GM12892 (cell line): Measurements from ENCODE around the gene SCAP.

Experiments
- POLR2A ChIP-seq: IDR thresholded peaks from 2 replicates; pipeline ENCODE4 v1.6.1; 2011; ENCODE audit warnings: low read depth, low read length, control low read depth
- POLR2AphosphoS5 ChIP-seq: IDR thresholded peaks from 2 replicates; pipeline ENCODE4 v1.6.1; 2011; ENCODE audit warnings: low read depth, low read length, control low read depth

DNA sequence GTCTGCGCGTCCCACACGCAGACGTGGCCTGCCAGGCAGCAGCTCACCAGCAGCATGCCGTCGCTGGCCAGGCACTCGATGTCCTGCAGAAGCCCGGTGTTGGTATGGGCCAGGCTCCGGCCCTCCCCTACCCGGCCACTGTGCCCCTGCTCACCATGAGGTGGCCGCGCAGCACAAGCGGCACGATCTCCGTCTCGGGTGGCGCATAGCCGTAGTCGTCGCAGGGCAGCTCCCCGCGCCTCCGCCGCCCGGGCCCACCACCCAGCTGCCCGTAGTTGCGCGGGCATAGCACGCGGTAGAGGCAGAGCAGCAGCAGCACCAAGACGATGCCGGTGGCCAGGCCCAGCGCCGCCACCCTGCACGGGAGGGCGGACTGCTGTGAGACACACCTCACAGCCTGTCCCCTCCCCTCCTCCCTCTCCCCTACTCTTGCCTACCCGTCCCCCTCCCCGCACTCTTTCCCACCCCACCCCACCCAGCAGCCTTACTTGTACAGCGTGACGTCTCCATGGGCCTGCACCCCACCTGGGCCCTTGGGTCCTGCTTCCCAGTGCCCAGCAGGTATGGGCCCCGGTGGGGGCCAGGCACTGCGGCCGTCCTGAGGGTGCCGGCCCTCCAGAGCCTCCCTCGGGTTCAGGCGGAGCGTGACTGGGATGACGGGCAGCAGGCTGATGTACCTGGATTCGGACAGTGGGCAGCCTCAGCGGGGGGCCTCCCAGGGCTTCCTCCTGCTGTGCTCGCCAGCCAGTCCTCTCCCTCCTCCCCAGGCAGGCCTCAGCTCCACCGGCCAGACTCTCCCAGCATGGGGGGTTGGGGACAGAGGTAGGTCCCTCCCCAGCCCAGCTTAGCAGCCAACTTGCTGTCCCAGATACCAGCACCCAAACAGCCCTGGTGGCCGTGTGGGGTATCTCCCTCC is 57.3 kb downstream of the SCAP start:
- TF ChIP-seq POLR2A (no peak), POLR2AphosphoS5 (no peak)
